ENCODE data around the gene DENND6B.

DNA sequence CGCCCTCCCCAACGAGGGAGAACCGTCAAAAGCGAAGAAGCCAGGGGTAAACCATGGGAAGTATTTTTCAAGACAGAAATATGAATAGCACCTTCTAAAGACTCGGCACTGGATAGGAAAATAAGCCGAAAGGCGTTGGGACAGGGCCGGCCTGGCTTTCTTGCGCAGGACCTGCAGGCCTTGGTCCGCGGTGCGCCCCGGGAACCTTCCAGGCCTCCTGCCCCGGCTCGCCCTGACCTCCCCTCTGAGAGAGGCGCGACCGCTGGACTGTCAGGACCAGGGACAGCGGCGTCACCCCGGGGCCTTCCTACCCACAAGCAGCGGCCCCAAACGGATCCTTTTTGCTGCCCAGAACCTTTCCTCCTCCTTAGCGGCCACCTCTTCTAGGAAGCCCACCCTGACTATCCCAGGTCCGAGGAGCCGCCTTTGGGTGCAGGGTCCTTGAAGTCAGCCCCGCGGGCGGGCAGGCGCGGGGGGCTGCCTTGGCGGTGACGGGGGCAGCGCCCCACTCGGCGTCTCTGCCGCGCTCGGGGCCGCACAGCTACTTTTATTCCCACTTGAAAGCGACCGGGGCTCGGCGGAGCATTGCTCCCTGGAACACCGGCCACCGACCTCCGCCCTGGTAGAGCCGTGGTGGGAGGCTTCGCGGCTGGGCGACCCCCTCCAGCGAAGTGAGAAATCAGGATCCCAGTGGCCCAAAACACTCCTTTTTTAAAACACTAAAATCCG is 56.0 kb downstream of the DENND6B start:
- TF ChIP-seq, protein P1, sequence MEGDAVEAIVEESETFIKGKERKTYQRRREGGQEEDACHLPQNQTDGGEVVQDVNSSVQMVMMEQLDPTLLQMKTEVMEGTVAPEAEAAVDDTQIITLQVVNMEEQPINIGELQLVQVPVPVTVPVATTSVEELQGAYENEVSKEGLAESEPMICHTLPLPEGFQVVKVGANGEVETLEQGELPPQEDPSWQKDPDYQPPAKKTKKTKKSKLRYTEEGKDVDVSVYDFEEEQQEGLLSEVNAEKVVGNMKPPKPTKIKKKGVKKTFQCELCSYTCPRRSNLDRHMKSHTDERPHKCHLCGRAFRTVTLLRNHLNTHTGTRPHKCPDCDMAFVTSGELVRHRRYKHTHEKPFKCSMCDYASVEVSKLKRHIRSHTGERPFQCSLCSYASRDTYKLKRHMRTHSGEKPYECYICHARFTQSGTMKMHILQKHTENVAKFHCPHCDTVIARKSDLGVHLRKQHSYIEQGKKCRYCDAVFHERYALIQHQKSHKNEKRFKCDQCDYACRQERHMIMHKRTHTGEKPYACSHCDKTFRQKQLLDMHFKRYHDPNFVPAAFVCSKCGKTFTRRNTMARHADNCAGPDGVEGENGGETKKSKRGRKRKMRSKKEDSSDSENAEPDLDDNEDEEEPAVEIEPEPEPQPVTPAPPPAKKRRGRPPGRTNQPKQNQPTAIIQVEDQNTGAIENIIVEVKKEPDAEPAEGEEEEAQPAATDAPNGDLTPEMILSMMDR (IDR thresholded peaks at IDR 0.05; ENCODE audit: low read length) = no peak
- no peak for TF ChIP-seq EZH2 (optimal IDR thresholded peaks at IDR 0.05; ENCODE audit: low read depth, low read length)

All from MM.1S (cell line).